IPS-NIHi11 (cell line): ENCODE data around the gene REG1A.

ENCODE experiments used
- DNase-seq: peaks from one replicate; pipeline ENCODE4 v3.0.0; 2012; ENCODE audit warnings: mixed read lengths, low spot score

Gene REG1A

GRCh38 chr2:79120194-79120713 lies at the start of gene REG1A:
Gene REG1A, plus strand, starts transcription at chr2:79120488. Its CDS starts 374 bp downstream, at chr2:79120862.
- no peak for DNase-seq

GRCh38 chr2:79071078-79071477 lies 49.2 kb upstream of the REG1A start:
- DNase-seq = no peak

- DNase-seq = no peak
Measured at GRCh38 chr2:79082987-79083386, 37.3 kb upstream of the REG1A start.

GRCh38 chr2:79083597-79084251 lies 36.6 kb upstream of the REG1A start:
- no peak for DNase-seq

- no peak for DNase-seq
Measured at GRCh38 chr2:79084495-79085135, 35.7 kb upstream of the REG1A start.

GRCh38 chr2:79085382-79085781 lies 34.9 kb upstream of the REG1A start:
- DNase-seq = no peak

GRCh38 chr2:79086255-79086654 lies 34.0 kb upstream of the REG1A start:
- DNase-seq = no peak

GRCh38 chr2:79087785-79088364 lies 32.4 kb upstream of the REG1A start, which contains the start of gene REG1B:
Gene REG1B, minus strand, starts transcription at chr2:79087993. Its CDS starts 381 bp downstream, at chr2:79087612.
- no peak for DNase-seq

GRCh38 chr2:79090693-79091092 lies 29.6 kb upstream of the REG1A start:
- DNase-seq = no peak

GRCh38 chr2:79097843-79098242 lies 22.4 kb upstream of the REG1A start:
- DNase-seq = no peak

GRCh38 chr2:79099140-79099686 lies 21.1 kb upstream of the REG1A start:
- DNase-seq = no peak

- no peak for DNase-seq
Measured at GRCh38 chr2:79100285-79100684, 20.0 kb upstream of the REG1A start.

GRCh38 chr2:79101024-79101423 lies 19.3 kb upstream of the REG1A start:
- no peak for DNase-seq

- DNase-seq = no peak
Measured at GRCh38 chr2:79103214-79103613, 17.1 kb upstream of the REG1A start.

GRCh38 chr2:79105259-79105658 lies 15.0 kb upstream of the REG1A start:
- DNase-seq = no peak

GRCh38 chr2:79112269-79112668 lies 8.0 kb upstream of the REG1A start:
- no peak for DNase-seq

GRCh38 chr2:79114797-79115494 lies 5.3 kb upstream of the REG1A start:
- no peak for DNase-seq

GRCh38 chr2:79116997-79117928 lies 3.0 kb upstream of the REG1A start:
- no peak for DNase-seq

- DNase-seq = no peak
Measured at GRCh38 chr2:79122676-79123075, 2.4 kb downstream of the REG1A start.

- DNase-seq = no peak
Measured at GRCh38 chr2:79124907-79125720, 4.8 kb downstream of the REG1A start.

GRCh38 chr2:79125721-79125985 lies 5.4 kb downstream of the REG1A start:
- no peak for DNase-seq
